Fibroblast of gingiva (primary cell): ENCODE measurements around the gene HBEGF.
A peak's percentile ranks its signal among the peaks of the same experiment; 100 is the strongest.
"Not testable (repeated sequence)": the region's sequence is repeated elsewhere in the genome, so short reads cannot be mapped to it uniquely, and the experiment has no call there.

ENCODE experiments used
- DNase-seq: peaks from one replicate; pipeline ENCODE4 v3.0.0-alpha.2; 2011; ENCODE audit warnings: low read depth

The HBEGF gene

DNA sequence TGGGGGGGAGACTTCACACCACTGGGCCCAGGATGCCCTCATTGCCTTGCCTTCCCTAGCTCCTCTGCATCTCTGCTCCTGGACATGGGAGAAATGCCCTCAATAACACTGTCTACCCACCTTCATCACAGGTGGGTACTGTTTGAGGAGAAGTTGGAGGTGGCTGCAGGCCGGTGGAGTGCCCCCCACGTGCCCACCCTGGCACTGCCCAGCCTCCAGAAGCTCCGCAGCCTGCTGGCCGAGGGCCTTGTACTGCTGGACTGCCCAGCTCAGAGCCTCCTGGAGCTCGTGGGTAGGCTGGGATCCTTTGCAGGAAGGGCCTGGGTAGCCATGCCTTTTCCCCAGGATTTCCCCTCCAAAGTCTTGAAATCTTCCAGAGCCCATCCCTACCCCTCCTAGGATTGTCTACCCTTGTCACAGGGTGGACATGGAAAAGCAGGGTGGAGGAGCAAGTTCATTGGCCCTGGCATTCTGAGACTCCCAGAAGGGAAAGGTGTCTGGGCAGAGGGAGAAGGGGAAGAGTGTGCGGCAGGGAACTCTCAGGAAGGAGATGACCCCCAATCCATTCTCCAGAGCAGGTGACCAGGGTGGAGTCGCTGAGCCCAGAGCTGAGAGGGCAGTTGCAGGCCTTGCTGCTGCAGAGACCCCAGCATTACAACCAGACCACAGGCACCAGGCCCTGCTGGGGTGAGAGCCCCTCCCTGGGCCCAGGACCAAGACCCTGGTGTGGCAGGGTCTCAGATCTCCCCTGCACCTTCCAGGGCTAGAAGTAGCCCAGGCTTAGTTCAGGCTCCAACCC, 14.5 kb upstream of the HBEGF start:
- DNase-seq = no peak

DNA sequence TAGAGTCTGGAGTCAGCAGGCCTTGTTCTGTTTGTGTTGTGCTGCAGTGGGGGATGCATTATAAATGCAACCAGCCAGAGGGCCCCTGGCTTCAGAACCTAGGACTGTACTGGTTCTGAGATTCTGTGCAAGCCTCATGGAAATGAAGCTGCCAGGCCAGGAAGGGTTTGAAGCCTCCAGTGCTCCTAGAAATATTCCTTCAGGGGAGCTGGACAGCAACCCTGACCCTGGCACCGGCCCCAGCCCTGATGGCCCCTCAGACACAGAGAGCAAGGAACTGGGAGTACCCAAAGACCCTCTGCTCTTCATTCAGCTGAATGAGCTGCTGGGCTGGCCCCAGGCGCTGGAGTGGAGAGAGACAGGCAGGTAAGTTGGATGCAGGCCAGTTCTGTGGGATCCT, 13.7 kb upstream of the HBEGF start, which contains the start of gene SLC4A9:
Gene SLC4A9 (plus strand): TSS at position 94 of the 400 bp plus-strand sequence. CDS start 43 bp downstream, at position 137.
- no peak for DNase-seq

DNA sequence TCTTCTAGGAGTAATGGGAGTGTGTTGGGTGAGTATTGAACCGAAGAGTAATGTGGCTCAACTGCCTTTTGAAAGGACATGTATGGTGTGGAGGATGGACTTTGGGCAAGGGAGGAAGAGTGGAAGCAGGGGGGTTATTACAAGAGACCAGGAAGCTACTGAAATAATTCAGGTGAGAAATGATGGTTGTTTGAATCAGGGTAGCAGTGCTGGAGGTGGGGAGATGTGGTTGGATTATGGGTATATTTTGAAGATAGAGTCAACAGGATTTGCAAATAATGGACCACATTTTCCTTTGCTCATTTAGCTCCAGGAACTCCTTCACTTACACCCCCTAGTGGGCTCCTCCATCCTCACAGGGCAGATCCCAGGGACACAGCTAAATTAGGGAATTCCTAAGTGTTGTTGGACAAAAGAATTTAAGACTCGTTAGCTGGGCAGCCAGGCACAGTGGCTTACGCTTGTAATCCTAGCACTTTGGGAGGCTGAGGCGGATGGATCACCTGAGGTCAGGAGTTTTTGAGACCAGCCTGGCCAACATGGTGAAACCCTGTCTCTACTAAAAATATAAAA, 12.4 kb upstream of the HBEGF start:
- peak; percentile 18 for DNase-seq

DNA sequence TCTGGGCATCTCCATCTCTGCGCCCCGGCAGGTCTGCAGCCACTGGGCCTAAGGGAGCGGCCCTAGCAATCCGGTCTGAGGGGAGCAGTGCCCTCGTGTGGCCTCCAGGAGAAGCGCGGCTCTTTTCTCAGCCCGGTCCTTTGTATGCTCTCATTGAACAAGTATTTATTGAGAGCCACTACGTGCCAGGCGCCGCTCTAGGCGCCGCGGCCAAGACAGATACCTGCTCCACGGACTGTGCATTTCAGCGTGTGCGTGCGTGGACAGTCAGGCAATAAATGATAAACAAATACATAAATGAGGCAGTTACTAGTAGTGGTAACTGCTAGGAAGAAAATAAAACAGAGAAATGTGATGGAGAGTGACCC, 11.3 kb upstream of the HBEGF start:
- DNase-seq = peak; percentile 76

DNA sequence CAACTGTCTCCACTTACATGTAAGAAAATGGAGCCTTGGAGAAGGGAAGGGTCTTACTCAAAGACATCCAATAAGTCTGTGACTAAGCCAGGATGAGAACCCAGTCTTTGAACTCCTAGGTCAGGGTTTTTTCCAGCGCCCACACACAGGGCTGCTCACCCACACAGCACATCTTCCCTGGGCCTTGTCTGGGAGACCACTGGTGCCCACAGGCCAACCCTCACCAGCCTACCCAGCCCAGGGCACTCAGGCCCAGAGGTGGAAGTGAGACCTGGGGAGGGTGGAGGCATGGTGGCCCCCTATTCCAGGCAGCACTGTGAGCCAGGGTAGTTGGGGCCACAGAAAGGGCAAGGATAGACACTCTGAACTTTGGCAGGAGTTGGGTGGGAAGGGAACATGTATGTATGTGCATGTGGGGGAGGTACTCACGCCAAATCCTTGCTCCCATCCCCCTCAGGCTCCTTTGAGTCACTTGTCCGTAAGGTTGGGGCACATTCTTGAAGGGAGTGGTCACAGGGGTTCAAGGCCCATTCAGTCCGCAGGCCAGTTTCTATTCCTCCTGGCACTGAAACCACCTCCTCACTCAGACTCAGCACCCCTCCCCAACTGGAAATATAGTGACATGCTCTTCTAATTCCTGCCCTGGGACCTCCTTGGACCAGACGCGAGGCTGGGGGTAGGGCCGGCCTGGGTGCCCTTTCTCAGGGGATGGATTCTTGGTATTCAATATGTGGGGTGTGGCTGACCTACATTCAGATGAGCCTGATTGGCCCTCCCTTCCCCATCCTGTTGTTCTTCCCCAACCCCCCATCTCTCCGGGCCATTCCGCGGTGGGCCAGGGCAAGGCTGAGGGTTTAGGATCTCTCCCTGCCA, 10.7 kb upstream of the HBEGF start:
- no peak for DNase-seq

DNA sequence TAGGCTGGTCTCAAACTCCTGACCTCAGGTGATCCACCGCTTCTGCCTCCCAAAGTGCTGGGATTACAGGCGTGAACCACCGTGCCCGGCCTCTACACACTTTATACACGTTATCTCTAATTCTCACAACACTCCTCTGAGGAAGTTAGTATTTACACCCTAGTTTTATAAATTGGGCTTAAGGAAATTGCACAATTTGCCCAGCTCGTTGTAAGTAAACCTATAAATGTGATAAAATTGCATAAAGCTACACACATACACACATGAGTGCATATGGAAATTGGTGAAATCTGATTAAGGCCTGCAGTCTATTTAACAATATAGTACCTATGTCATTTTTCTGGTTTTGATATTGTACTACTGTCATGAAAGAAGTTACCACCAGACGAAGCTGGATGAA, 9.1 kb upstream of the HBEGF start:
- no peak for DNase-seq

DNA sequence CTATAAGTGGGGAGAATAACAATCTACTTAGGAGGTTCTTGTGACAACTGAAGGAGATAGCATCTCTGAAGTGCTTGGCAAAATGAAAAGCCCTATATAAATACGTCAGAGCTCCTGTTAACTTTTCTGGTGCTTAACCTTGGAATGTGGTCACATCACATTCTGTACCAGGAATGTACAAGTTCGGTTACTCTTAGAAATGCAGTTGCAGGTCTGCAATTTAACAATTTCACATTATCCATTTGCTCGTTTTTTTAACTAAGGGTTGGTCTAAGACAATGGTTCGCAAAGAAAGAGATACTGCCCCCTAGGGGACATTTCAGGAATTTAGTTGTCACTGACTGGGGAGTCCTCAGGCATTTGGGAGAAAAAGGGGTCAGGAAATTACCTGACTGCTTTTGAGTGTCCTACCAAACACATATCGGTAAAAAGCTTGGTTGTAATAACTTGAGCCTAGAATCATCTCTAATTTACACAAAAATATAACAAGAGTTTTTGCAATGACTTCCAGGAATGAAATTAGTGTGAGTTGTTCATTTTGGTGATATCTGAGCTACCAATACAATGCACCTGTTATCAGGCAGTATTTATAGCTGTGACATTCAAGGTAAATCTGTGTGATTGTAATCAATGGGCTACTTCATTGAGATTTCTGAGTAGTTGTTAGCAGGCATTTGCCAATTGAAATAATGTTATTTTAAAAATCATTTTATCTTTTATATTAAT, 5.4 kb upstream of the HBEGF start:
- DNase-seq = peak; percentile 49

DNA sequence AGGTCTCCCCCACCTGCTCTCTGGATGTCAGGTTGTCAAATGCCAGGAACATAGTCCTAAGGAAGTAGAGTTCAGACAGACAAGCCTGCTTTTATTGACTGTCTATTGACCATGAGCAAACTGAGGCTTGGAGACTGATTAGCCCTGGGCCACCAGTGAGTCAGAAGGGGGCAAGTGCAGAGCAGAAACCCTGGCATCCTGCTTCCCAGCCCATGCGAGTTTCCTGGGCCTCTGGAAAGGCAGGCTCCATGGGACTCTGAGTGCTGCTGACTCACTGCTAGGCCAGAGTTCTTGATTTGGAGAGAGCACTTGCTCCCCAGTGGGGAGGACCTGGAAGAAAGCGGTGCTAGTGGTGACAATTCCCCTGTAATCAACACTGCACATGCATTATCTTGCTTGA, 2.8 kb upstream of the HBEGF start:
- no peak for DNase-seq

DNA sequence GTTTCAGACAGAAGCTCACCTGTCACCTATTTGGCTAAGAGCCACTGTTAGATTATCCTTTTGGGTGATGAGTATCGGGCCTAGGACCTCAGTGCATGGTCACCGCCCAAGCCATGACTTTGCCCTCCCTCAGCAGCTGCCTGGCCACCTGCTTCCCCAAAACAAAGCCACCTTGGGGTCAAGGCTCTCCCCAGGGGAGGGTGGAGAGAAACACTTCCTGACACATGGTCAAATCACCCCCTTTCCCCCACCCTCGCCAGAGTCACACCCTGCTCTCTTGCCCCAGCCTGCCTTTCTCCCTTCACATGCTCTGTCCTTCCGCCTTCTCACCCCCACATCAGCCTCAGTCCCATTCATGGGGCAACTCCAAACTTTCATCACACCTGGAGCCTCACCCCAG, 1.7 kb upstream of the HBEGF start:
- DNase-seq = no peak

DNA sequence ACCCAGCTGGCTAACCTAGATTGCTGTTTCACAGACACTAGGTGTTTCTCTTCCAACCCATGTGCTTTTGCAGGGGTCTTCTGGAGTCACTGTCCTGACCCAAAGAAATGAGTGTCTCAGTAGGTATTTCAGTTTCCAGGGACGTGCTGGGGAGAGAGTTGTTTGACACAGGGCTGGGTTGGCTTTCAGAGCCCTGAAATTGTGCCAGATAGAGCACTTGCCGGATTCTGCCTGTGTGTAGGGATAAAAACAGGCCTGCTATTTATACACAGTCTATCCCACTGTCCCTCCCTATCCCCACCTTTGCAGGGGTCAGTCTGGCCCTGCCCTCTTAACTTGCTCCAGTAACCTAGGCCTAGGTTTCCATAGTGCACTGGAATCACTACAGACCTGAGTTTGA, 957 bp upstream of the HBEGF start:
- no peak for DNase-seq

DNA sequence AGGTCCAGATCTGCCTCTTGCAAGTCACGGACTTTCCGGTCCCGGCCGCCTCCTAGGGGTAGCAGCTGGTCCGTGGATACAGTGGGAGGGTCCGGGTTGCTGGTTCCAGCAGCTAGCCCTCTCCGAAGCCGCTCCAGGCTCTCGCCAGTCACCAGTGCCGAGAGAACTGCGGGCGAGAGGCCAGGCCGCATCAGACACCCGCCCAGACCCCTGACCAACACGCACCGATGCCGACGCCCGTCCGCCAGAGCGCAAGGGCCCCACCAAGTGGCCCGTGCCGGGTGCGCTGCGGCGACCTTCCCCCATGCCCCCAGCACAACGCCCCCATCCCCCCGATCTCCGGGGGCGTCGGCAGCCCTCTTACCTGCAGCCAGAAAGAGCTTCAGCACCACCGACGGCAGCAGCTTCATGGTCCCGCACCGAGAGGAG, 470 bp downstream of the HBEGF start:
- peak; percentile 42 for DNase-seq

DNA sequence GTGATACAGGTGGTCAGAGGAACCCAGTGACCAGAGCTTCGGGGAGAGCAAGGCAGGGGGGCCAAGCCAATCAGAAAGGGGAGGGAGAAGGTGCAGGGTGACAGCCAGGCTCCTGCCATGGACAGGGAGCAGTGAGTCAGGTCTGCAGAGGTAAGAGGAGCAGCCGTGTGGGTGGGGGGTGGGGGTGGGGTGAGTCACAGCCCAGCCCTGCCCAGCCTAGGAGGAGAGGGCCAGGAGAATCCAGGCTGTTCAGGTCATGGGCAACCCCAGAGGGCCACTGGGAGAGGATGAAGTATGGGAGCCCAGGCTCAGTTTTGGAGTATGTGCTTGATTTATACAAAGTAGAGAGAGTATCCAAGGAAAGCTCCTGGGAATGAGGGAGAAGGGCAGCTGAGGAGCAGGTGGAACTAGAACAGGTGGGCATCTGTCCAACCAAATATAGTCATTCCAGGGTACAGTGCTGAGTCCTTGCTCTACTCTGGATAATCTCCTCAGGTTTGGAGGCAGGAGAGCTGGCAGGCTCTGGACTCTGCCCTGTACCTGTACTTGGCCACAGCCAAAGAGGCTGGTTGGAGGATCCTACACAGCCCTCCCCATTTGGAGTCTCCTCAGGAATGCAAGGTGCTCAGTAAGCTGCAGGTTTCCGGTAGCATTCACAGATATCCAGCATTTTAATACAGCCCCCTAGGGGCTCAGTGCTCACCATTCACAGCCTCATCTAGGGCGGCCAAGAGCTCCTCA, 1.6 kb downstream of the HBEGF start:
- no peak for DNase-seq

DNA sequence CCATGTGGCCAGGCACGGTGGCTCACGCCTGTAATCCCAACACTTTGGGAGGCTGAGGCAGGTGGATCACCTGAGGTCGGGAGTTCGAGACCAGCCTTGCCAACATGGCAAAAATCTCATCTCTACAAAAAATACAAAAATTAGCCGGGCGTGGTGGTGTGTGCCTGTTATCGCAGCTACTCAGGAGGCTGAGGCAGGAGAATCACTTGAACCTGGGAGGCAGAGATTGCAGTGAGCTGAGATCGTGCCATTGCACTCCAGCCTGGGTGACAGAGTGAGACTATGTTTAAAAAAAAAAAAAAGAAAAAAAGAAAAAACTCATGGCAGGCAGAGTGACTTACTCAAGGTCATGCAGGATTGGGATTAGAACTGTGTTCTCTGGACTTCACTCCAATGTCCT, 2.6 kb downstream of the HBEGF start:
- not testable (repeated sequence) for DNase-seq

DNA sequence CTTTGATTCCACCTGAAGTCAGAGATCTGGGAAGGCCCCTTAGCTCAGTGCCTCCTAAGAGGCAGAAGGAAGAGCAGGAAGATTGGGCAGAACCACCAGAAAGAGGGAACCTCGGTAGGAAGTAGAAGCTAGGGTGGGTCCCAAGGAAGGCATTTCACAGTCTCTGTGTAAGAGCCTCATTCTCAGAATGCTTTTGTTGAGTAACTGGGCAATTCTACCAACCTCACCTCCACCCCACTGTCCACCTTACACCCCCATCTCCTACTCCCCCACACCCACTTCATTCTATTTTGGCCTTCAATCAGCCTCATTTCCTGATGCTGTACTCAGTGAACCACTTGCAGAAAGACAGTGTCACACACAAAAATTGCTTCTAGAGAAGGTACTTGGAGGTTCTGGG, 3.5 kb downstream of the HBEGF start:
- no peak for DNase-seq

DNA sequence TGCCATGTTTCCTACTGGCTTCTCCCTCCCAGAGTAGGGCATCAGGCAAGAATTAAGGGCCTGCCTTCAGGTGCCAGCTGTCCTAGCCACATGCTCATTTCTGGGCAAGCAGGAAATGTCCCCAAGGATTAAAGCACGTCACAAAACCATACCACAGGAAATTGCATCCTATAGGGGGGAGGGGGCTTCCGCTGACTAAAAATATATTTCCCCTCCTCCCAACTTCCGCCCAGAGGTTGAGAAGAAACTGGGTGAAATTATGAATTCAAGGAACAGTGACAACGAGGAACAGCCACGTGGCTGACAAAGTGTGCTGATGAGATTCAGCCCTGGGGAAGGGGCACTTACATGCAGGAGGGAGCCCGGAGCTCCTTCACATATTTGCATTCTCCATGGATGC, 4.1 kb downstream of the HBEGF start:
- DNase-seq = no peak

DNA sequence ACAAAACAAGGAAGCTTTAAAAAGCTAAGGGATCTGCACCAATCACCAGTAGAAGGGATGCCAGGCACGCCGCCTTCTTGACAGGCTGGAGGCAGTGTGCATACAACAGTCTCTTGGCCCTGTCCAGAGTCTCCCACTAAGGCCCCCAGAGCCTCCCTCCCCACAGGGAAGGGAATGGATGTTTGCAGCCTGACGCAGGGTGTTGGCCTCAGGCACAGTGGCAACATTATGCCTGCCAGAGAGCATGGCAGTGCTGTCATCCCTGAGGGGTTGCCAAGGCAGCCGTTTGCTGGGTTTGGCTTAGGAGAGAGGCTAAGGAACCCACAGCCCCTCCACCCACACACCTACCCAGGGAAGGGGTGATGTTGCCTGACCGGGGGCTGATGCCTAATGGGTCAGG, 4.8 kb downstream of the HBEGF start:
- peak; percentile 38 for DNase-seq

DNA sequence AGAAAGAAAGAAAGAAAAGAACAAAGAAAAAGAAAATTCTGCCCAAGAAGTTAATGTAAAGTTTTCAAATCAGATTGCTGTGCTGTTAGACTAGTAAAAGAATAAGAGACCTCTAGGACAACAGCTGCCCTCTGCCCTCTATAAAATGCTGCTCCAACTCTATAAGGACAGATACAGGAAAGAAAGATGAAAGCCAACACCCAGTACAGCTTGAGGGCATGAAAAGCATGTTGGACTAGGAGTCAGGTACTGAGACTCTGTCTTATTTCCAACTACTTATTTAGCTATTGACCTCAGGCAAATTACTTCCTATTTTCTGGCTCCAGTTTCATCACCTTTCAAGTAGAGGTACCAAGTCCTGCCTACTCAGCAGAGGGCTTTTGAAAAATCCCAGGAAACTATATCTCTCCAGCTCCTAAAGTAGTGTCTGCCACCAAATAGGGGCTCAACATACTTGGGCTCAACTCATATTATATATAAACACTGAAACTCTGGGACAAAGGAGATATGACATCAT, 5.7 kb downstream of the HBEGF start:
- DNase-seq = no peak

DNA sequence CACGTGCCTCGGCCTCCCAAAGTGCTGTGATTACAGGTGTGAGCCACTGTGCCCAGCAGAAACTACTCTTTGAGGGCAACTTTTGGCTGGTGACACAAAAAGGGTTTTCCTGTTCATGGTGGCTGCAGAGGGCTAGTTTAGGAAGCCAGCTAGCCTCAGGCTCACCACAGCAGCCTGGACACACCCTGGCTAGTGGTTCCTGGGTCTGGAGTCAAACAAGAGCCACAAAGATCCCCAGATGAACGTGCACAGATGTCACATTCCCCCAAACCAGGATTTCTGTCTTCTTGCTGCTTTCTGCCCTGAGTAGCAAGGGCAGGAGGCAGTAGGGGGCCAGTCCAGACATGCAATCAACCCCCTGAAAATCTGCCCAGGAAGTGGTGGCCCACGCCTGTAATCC, 6.8 kb downstream of the HBEGF start:
- no peak for DNase-seq

DNA sequence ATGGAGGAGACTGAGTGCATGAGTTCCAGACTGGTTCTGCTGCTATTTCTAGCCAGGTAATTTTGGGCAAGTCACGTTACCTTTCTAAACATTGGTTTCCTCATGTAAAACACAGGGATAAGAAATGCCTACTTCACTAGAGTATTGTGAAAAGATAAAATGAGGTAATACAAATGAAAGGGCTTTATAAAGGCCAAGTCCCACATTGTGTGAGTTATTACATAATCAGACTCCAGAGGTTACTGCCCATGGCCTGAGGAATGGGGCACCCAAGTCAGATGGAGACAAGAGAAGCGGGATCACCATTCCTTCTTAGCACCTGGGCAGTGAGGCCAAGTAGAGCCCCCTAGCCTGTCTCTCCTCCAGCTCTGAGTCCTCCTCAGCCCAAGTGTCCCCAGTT, 7.5 kb downstream of the HBEGF start:
- DNase-seq = no peak

DNA sequence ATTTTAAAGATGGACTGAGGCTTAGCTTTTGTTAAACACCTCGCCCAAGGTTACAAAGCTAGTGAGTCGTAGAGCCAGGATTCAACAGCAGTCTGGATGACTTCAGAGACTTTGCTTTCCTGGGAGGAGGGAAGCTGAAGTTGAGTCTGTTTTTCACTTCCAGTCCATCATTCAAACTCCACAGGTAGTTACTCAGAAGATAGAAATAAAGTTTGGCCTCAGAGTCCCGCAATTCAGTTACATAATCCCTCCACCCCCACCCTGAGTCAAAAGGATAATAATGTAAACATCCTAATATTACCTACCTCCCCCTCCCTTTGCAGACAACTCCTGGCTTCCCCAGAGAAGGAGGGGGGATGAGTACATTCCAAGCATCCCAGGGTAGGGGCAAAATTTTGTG, 8.1 kb downstream of the HBEGF start:
- no peak for DNase-seq

DNA sequence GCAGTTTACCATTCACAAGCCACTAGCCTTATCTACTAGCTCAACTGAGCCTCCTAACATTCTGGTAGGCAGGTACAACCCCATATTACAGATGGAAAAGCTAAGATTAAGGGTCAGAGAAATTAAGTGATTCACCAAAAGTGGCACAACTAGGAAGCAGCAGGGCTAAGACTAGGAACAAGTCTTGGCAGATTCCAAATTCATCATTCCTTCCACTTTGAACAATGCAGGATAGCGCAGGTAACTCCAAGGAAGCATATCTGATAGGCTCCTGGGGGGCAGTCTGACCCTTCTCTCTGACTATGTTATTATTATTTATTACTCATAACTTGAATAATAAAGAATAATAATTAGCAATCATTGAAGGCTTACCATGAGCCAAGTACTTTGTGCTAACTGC, 8.5 kb downstream of the HBEGF start:
- no peak for DNase-seq
